Astrocyte (in vitro differentiated cells and primary cell): ENCODE measurements around the gene MYL7. TPM values are rescaled to one million over a fixed set of nuclear protein-coding genes. Genes with fewer than 3 reads are reported as not detected.

ENCODE experiments used
- DNase-seq: peaks from one replicate; pipeline ENCODE4 v3.0.0-alpha.2; 2010; ENCODE audit warnings: low read depth
- FAIRE-seq: peaks from 2 replicates; lab custom pipeline; 2011; peaks lifted over from hg19 to GRCh38; lab: Jason Lieb, UNC
- H2AFZ ChIP-seq: 2 replicates; pipeline ENCODE4 v1.6.0; 2012; ENCODE audit warnings: low read depth, low read length, inconsistent platforms
- H3K27ac ChIP-seq: 2 replicates; pipeline ENCODE4 v1.5.1; 2011; ENCODE audit warnings: low read depth, low read length, inconsistent platforms
- H3K27me3 ChIP-seq: 2 replicates; pipeline ENCODE4 v1.6.0; 2011; ENCODE audit warnings: low read length, inconsistent platforms; ENCODE audit not compliant: insufficient read depth
- H3K36me3 ChIP-seq: 2 replicates; pipeline ENCODE4 v1.5.1; 2011; ENCODE audit warnings: low read length, inconsistent platforms; ENCODE audit not compliant: insufficient read depth
- H3K4me1 ChIP-seq: 2 replicates; pipeline ENCODE4 v1.5.1; 2011; ENCODE audit warnings: low read length, inconsistent platforms; ENCODE audit not compliant: insufficient read depth
- H3K4me2 ChIP-seq: 2 replicates; pipeline ENCODE4 v1.6.0; 2012; ENCODE audit warnings: low read length, inconsistent platforms
- H3K4me3 ChIP-seq: 2 replicates; pipeline ENCODE4 v1.5.1; 2011; ENCODE audit warnings: low read depth, mild to moderate bottlenecking, low read length, inconsistent platforms; ENCODE audit not compliant: insufficient read depth
- H3K79me2 ChIP-seq: 2 replicates; pipeline ENCODE4 v1.6.0; 2012; ENCODE audit warnings: mild to moderate bottlenecking, low read length, inconsistent platforms; ENCODE audit not compliant: insufficient read depth
- H3K9ac ChIP-seq: 2 replicates; pipeline ENCODE4 v1.6.0; 2012; ENCODE audit warnings: mild to moderate bottlenecking, low read length, inconsistent platforms
- H3K9me3 ChIP-seq: 2 replicates; pipeline ENCODE4 v1.5.1; 2012; ENCODE audit warnings: low read depth, mild to moderate bottlenecking, low read length, inconsistent platforms; ENCODE audit not compliant: insufficient read depth
- H4K20me1 ChIP-seq: 2 replicates; pipeline ENCODE4 v1.6.0; 2012; ENCODE audit warnings: low read length, inconsistent platforms; ENCODE audit not compliant: insufficient read depth
- H3K27ac Mint-ChIP-seq: one replicate; pipeline ENCODE4 v1.8.0; 2021; ENCODE audit warnings: mild to moderate bottlenecking, mixed read lengths; ENCODE audit not compliant: unreplicated experiment
- H3K27me3 Mint-ChIP-seq: one replicate; pipeline ENCODE4 v1.8.0; 2021; ENCODE audit warnings: low read depth, mixed read lengths; ENCODE audit not compliant: unreplicated experiment
- H3K36me3 Mint-ChIP-seq: one replicate; pipeline ENCODE4 v1.8.0; 2021; ENCODE audit warnings: low read depth, mixed read lengths; ENCODE audit not compliant: unreplicated experiment
- H3K4me1 Mint-ChIP-seq: one replicate; pipeline ENCODE4 v1.8.0; 2021; ENCODE audit warnings: low read depth, mixed read lengths; ENCODE audit not compliant: unreplicated experiment
- H3K4me3 Mint-ChIP-seq: one replicate; pipeline ENCODE4 v1.8.0; 2021; ENCODE audit warnings: mild to moderate bottlenecking, moderate library complexity, mixed read lengths; ENCODE audit not compliant: unreplicated experiment
- H3K9me3 Mint-ChIP-seq: one replicate; pipeline ENCODE4 v1.8.0; 2021; ENCODE audit warnings: mild to moderate bottlenecking, mixed read lengths; ENCODE audit not compliant: unreplicated experiment
- EZH2 ChIP-seq: IDR thresholded peaks from 2 replicates; pipeline ENCODE4 v1.6.1; 2012; ENCODE audit warnings: mild to moderate bottlenecking, low read length, inconsistent platforms; ENCODE audit not compliant: insufficient read depth
- total RNA-seq: library from RNA; stranded (reverse); gene quantifications from 2 replicates; pipeline ENCODE4 v1.2.1, GENCODE V29; 2021
- TF ChIP-seq, protein P1 (sequence below): IDR thresholded peaks from 2 replicates; pipeline ENCODE4 v1.5.1; 2011; ENCODE audit warnings: low read depth, mild to moderate bottlenecking, inconsistent platforms, low read length, moderate library complexity; ENCODE audit not compliant: insufficient read depth

The MYL7 gene
- total RNA-seq, 1 donor from 2014 or later: 60.0 TPM

GRCh38 chr7:44112997-44113763 is 28.0 kb downstream of the MYL7 start:
- Histone ChIP-seq H3K4me3 (no peak overlapping the region), H3K9me3 (no peaks in the 10 kb centered on the region), H4K20me1 (peaks cover 48% of the 10 kb centered on the region), H3K27me3 (no peaks in the 10 kb centered on the region), H3K36me3 (peaks cover 7% of the 10 kb centered on the region), H3K9ac (no peak overlapping the region), H3K4me1 (no peaks in the 10 kb centered on the region), H3K27ac (no peak overlapping the region), H3K79me2 (no peaks in the 10 kb centered on the region), H2AFZ (no peak overlapping the region), H3K4me2 (no peak overlapping the region)
- Mint-ChIP-seq H3K27ac (no peak overlapping the region), H3K36me3 (peaks cover 21% of the 10 kb centered on the region), H3K27me3 (no peaks in the 10 kb centered on the region), H3K4me3 (no peak overlapping the region), H3K4me1 (no peaks in the 10 kb centered on the region), H3K9me3 (no peaks in the 10 kb centered on the region)
- DNase-seq: no peak
- TF ChIP-seq EZH2: no peak
- TF ChIP-seq, protein P1, sequence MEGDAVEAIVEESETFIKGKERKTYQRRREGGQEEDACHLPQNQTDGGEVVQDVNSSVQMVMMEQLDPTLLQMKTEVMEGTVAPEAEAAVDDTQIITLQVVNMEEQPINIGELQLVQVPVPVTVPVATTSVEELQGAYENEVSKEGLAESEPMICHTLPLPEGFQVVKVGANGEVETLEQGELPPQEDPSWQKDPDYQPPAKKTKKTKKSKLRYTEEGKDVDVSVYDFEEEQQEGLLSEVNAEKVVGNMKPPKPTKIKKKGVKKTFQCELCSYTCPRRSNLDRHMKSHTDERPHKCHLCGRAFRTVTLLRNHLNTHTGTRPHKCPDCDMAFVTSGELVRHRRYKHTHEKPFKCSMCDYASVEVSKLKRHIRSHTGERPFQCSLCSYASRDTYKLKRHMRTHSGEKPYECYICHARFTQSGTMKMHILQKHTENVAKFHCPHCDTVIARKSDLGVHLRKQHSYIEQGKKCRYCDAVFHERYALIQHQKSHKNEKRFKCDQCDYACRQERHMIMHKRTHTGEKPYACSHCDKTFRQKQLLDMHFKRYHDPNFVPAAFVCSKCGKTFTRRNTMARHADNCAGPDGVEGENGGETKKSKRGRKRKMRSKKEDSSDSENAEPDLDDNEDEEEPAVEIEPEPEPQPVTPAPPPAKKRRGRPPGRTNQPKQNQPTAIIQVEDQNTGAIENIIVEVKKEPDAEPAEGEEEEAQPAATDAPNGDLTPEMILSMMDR: no peak
- FAIRE-seq: no peak

GRCh38 chr7:44112231-44112996 is 28.7 kb downstream of the MYL7 start:
- H4K20me1 ChIP-seq: peaks cover 50% of the 10 kb centered on the region
- no peak overlapping the region for H2AFZ ChIP-seq
- H3K9ac ChIP-seq: no peak overlapping the region
- peaks cover 7% of the 10 kb centered on the region for H3K36me3 ChIP-seq
- Mint-ChIP-seq H3K27ac (no peak overlapping the region), H3K27me3 (no peaks in the 10 kb centered on the region), H3K4me1 (no peaks in the 10 kb centered on the region), H3K4me3 (no peak overlapping the region), H3K36me3 (peaks cover 18% of the 10 kb centered on the region), H3K9me3 (no peaks in the 10 kb centered on the region)
- H3K27me3 ChIP-seq: no peaks in the 10 kb centered on the region
- H3K4me2 ChIP-seq: no peak overlapping the region
- H3K27ac ChIP-seq: no peak overlapping the region
- H3K9me3 ChIP-seq: no peaks in the 10 kb centered on the region
- no peak for DNase-seq
- no peak overlapping the region for H3K4me3 ChIP-seq
- H3K79me2 ChIP-seq: no peaks in the 10 kb centered on the region
- no peak for TF ChIP-seq EZH2
- TF ChIP-seq, protein P1: no peak
- FAIRE-seq: no peak
- H3K4me1 ChIP-seq: no peaks in the 10 kb centered on the region
